Epithelial cell of esophagus (primary cell): Measurements from ENCODE around the gene COG5.

Experiments used
- DNase-seq: peaks from one replicate; pipeline ENCODE4 v3.0.0; 2010; ENCODE audit warnings: low read depth
- H3K4me3 ChIP-seq: 2 replicates; pipeline ENCODE4 v1.5.1; 2011; ENCODE audit warnings: mild to moderate bottlenecking, low read length, control low read depth
- TF ChIP-seq, protein P1 (sequence below): IDR thresholded peaks from 2 replicates; pipeline ENCODE4 v1.5.1; 2011; ENCODE audit warnings: low read depth, mild to moderate bottlenecking, low read length, control low read depth, inconsistent platforms; ENCODE audit not compliant: insufficient read depth; ENCODE audit errors: missing control alignments

The COG5 gene

GRCh38 chr7:107170051-107170915 is 393.4 kb downstream of the COG5 start:
- TF ChIP-seq, protein P1, sequence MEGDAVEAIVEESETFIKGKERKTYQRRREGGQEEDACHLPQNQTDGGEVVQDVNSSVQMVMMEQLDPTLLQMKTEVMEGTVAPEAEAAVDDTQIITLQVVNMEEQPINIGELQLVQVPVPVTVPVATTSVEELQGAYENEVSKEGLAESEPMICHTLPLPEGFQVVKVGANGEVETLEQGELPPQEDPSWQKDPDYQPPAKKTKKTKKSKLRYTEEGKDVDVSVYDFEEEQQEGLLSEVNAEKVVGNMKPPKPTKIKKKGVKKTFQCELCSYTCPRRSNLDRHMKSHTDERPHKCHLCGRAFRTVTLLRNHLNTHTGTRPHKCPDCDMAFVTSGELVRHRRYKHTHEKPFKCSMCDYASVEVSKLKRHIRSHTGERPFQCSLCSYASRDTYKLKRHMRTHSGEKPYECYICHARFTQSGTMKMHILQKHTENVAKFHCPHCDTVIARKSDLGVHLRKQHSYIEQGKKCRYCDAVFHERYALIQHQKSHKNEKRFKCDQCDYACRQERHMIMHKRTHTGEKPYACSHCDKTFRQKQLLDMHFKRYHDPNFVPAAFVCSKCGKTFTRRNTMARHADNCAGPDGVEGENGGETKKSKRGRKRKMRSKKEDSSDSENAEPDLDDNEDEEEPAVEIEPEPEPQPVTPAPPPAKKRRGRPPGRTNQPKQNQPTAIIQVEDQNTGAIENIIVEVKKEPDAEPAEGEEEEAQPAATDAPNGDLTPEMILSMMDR: peak; percentile 3
- peak overlapping the region; percentile 83 for H3K4me3 ChIP-seq
- DNase-seq: no peak

DNA sequence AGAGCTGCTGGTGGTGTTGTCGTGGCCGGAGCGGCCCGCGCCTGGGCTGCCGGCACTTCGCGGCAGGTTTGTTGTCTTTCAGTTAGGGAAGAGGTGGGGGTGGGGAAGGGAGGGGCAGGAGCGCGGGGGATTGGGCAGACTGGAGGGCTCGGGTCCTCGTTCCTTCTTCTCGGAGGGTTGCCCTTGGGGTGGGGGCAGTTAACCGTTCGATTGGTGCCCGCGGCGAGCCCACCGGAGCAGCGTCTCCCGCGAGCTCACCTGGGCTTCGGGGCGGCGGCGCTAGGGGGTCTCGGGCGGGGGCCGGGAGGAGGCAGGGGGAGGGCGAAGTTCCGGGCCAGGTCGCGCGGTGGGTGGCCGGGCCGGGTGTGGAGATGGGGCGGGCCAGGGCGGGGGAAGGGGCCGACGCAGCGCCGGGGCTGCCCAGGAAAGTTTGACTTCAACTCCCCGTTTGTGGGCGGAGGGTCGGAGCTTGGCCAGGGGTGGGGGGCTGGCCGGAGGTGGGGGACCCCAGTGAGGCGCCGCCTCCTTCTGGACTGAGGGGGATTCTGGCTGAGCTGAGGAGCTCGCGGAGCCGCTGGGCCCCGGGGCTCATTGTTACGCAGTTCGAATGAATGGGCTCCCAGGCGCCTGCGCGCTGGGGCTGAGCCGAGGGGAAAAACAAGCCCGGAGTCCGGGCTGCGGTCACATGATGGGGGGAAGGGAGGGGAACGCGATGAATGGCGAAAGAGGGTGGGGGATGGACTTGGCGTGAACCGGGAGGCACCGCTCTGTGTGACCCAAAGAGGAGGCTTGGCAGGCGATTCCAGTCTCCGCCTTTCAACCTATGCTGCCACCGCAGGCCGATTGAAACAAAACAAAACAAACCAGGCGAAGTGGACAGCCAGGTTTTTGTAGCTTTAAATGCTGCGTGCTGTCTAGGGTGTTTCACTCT is 394.3 kb downstream of the COG5 start:
- TF ChIP-seq, protein P1: peak; percentile 9
- peak overlapping the region; percentile 83 for H3K4me3 ChIP-seq

GRCh38 chr7:107168233-107169119 is 395.2 kb downstream of the COG5 start, which contains the start of gene HBP1:
TSS of gene HBP1 (plus strand) at chr7:107169003. CDS start at chr7:107179894, 10,891 bp downstream.
- DNase-seq: peak; percentile 100
- TF ChIP-seq, protein P1: no peak
- H3K4me3 ChIP-seq: peak within 1 kb of the TSS; percentile 83

More for the DNA sequence above, 394.3 kb downstream of the COG5 start:
- peak; percentile 96 for DNase-seq

GRCh38 chr7:107167483-107168232 is 396.1 kb downstream of the COG5 start:
- peak overlapping the region; percentile 62 for H3K4me3 ChIP-seq
- TF ChIP-seq, protein P1: peak; percentile 51
- peak; percentile 91 for DNase-seq

GRCh38 chr7:107166736-107167426 is 396.8 kb downstream of the COG5 start:
- no peak for DNase-seq
- peak overlapping the region; percentile 62 for H3K4me3 ChIP-seq
- TF ChIP-seq, protein P1: no peak
